Endothelial cell of umbilical vein (primary cell): Measurements from ENCODE around the gene KCNH4.
"Not testable (repeated sequence)": the region's sequence is repeated elsewhere in the genome, so short reads cannot be mapped to it uniquely, and the experiment has no call there.

ENCODE experiments used
- CTCF ChIP-seq, 2 donors: IDR thresholded peaks; 1 replicate in 1 of 2; 2 replicates in 1 of 2; pipeline ENCODE4 v1.5.1; 2011; ENCODE audit warnings: low read length in 2 of 2, mild to moderate bottlenecking in 2 of 2, moderate library complexity in 2 of 2, control low read depth in 1 of 2, inconsistent platforms in 1 of 2, low read depth in 1 of 2; ENCODE audit not compliant: insufficient read depth in 1 of 2; ENCODE audit errors: extremely low read depth in 1 of 2
- FOS ChIP-seq: IDR thresholded peaks from 2 replicates; pipeline ENCODE4 v1.6.1; 2011; ENCODE audit warnings: mild to moderate bottlenecking, low read length, moderate library complexity, borderline replicate concordance; ENCODE audit not compliant: insufficient read depth
- GATA2 ChIP-seq: IDR thresholded peaks from 2 replicates; pipeline ENCODE4 v1.7.0; 2011; ENCODE audit warnings: low read depth, mild to moderate bottlenecking, moderate library complexity, mixed read lengths, low read length; ENCODE audit not compliant: insufficient read length, insufficient read depth
- JUN ChIP-seq: IDR thresholded peaks from 2 replicates; pipeline ENCODE4 v1.6.1; 2011; ENCODE audit warnings: borderline replicate concordance, low read depth; ENCODE audit not compliant: insufficient read length, insufficient read depth
- POLR2A ChIP-seq: IDR thresholded peaks from 2 replicates; pipeline ENCODE4 v1.6.1; 2012; ENCODE audit warnings: low read depth, mild to moderate bottlenecking, control low read depth, low read length
- POLR2AphosphoS5 ChIP-seq: IDR thresholded peaks from 2 replicates; pipeline ENCODE4 v1.6.1; 2012; ENCODE audit warnings: low read depth, mild to moderate bottlenecking, control low read depth, low read length, moderate library complexity; ENCODE audit not compliant: insufficient read depth

GRCh38 chr17:42140690-42141089 lies 40.3 kb downstream of the KCNH4 start:
- TF ChIP-seq CTCF (IDR thresholded peaks at IDR 0.05; ENCODE audit: extremely low read depth in 1 of 2, insufficient read depth in 1 of 2, low read depth in 1 of 2, low read length in 2 of 2); FOS; GATA2; POLR2AphosphoS5; JUN; POLR2A: not testable (repeated sequence)
